ENCODE results near the gene PLS3.

The PLS3 gene

GRCh38 chrX:115579327-115579726 is 18.4 kb downstream of the PLS3 start:
- ChIA-PET POLR2A (interaction anchor here (0.8 kb wide), 1 partner anchor 18 kb away, joined by 3 read pairs; the partner anchor contains the start of gene PLS3), CTCF (no interaction called here)
- TF ChIP-seq CTCF (IDR thresholded peaks at IDR 0.05; ENCODE audit: control extremely low read depth, extremely low read depth, low read depth, missing control alignments) = no peak
- DNase-seq (ENCODE audit: extremely low spot score) = no peak

- ChIA-PET POLR2A (interaction anchor here (0.8 kb wide), 1 partner anchor 19 kb away, joined by 3 read pairs; the partner anchor contains the start of gene PLS3), CTCF (no interaction called here)
- no peak for TF ChIP-seq CTCF (IDR thresholded peaks at IDR 0.05; ENCODE audit: control extremely low read depth, extremely low read depth, low read depth, missing control alignments)
- no peak for DNase-seq (ENCODE audit: extremely low spot score)
Observed at GRCh38 chrX:115579786-115580294, 18.9 kb downstream of the PLS3 start.

- DNase-seq (ENCODE audit: extremely low spot score) = no peak
- POLR2A ChIA-PET = interaction anchor here (0.6 kb wide), 1 partner anchor 12 kb away, joined by 4 read pairs; no protein-coding TSS in a partner anchor
- TF ChIP-seq CTCF (IDR thresholded peaks at IDR 0.05; ENCODE audit: control extremely low read depth, extremely low read depth, low read depth, missing control alignments) = no peak
- CTCF ChIA-PET = interaction anchor here (1.6 kb wide), 1 partner anchor 10 kb away, joined by 8 read pairs; no protein-coding TSS in a partner anchor
Observed at GRCh38 chrX:115581759-115582615, 21.0 kb downstream of the PLS3 start.

GRCh38 chrX:115582616-115583495 is 21.9 kb downstream of the PLS3 start:
- TF ChIP-seq CTCF (IDR thresholded peaks at IDR 0.05; ENCODE audit: control extremely low read depth, extremely low read depth, low read depth, missing control alignments) = no peak
- no peak for DNase-seq (ENCODE audit: extremely low spot score)
- ChIA-PET POLR2A (interaction anchor here (0.6 kb wide), 1 partner anchor 12 kb away, joined by 4 read pairs; no protein-coding TSS in a partner anchor), CTCF (interaction anchor here (1.6 kb wide), 1 partner anchor 9 kb away, joined by 8 read pairs; no protein-coding TSS in a partner anchor)

- POLR2A ChIA-PET = no interaction called here
- CTCF ChIA-PET = interaction anchor here (1.6 kb wide), 1 partner anchor 8 kb away, joined by 8 read pairs; no protein-coding TSS in a partner anchor
- DNase-seq (ENCODE audit: extremely low spot score) = no peak
- no peak for TF ChIP-seq CTCF (IDR thresholded peaks at IDR 0.05; ENCODE audit: control extremely low read depth, extremely low read depth, low read depth, missing control alignments)
Observed at GRCh38 chrX:115583496-115584004, 22.6 kb downstream of the PLS3 start.

- ChIA-PET POLR2A (no interaction called here), CTCF (interaction anchor here (1.1 to 1.6 kb wide), 2 partner anchors 24 to 30 kb away, joined by 3 to 4 read pairs; partner anchors contain the start of gene PLS3)
- no peak for TF ChIP-seq CTCF (IDR thresholded peaks at IDR 0.05; ENCODE audit: control extremely low read depth, extremely low read depth, low read depth, missing control alignments)
- no peak for DNase-seq (ENCODE audit: extremely low spot score)
Observed at GRCh38 chrX:115584696-115585095, 23.7 kb downstream of the PLS3 start.

Data from GM10248 (cell line).